HUES64 (cell line): ENCODE results near the gene AGR2. TPM values are rescaled to one million over a fixed set of nuclear protein-coding genes. Genes with fewer than 3 reads are reported as not detected.
"Not testable (repeated sequence)": the region's sequence is repeated elsewhere in the genome, so short reads cannot be mapped to it uniquely, and the experiment has no call there.

ENCODE experiments used
- H3K27ac ChIP-seq: 2 replicates; pipeline ENCODE4 v1.7.0; 2013; ENCODE audit warnings: low read depth, low read length, inconsistent platforms
- H3K27me3 ChIP-seq: 2 replicates; pipeline ENCODE4 v1.6.1; 2013; ENCODE audit warnings: mild to moderate bottlenecking, low read length; ENCODE audit not compliant: insufficient read depth
- H3K36me3 ChIP-seq: 2 replicates; pipeline ENCODE4 v1.6.1; 2013; ENCODE audit warnings: mild to moderate bottlenecking, low read length; ENCODE audit not compliant: insufficient read depth
- H3K4me1 ChIP-seq: 2 replicates; pipeline ENCODE4 v1.6.1; 2013; ENCODE audit warnings: mild to moderate bottlenecking, low read length, moderate library complexity; ENCODE audit not compliant: insufficient read depth
- H3K4me3 ChIP-seq: 2 replicates; pipeline ENCODE4 v1.5.1; 2013; ENCODE audit warnings: mild to moderate bottlenecking, low read length, moderate library complexity
- H3K9ac ChIP-seq: 2 replicates; pipeline ENCODE4 v1.6.1; 2013; ENCODE audit warnings: mild to moderate bottlenecking, low read depth, low read length
- H3K9me3 ChIP-seq: 2 replicates; pipeline ENCODE4 v1.6.1; 2013; ENCODE audit warnings: low read depth, low read length; ENCODE audit not compliant: insufficient read depth
- WGBS: fragments of 150-250, 120-280 bp; methylation state at CpG from one replicate; pipeline ENCODE4 v1.1.7; 2013; ENCODE audit warnings: missing lambda C conversion rate; 5-methylcytosine and 5-hydroxymethylcytosine counted together
- polyA plus RNA-seq, 2 experiments: library from polyadenylated mRNA; stranded (reverse); fragments of 50-300 nt; gene quantifications; one replicate each; pipeline ENCODE4 v1.2.3, GENCODE V29; 2013

AGR2 gene
- polyA plus RNA-seq (2013, experiment 1 of 2) = not detected
- 0.19 TPM for polyA plus RNA-seq (2013, experiment 2 of 2)

GRCh38 chr7:16804674-16805439 is at the start of gene AGR2:
AGR2 (minus strand) TSS chr7:16804999; CDS start chr7:16801796, 3,203 bp downstream.
- H3K9ac ChIP-seq = no peak within 1 kb of the TSS
- H3K4me1 ChIP-seq = no peaks in the 10 kb centered on the region
- WGBS = 93% methylated on average over 13 of the region's 13 CpGs
- no peaks in the 10 kb centered on the region for H3K36me3 ChIP-seq
- H3K27ac ChIP-seq = no peak within 1 kb of the TSS
- no peak within 1 kb of the TSS for H3K4me3 ChIP-seq
- no peaks in the 10 kb centered on the region for H3K9me3 ChIP-seq
- H3K27me3 ChIP-seq = no peaks in the 10 kb centered on the region

DNA sequence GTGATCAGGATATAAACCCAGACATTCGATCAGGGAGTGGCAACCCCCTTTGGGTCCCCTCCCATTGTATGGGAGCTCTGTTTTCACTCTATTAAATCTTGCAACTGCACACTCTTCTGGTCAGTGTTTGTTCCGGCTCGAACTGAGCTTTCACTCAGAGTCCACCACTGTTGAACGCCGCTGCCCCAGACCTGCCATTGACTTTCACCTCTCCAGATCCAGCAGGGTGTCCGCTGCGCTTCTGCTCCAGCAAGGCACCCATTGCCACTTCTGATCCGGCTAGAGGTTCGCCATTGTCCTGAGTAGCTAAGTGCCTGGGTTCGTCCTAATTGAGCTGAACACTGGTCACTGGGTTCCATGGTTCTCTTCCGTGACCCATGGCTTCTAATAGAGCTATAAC is 48.4 kb upstream of the AGR2 start:
- not testable (repeated sequence) for H3K4me1 ChIP-seq, H3K9me3 ChIP-seq, H3K9ac ChIP-seq, H3K36me3 ChIP-seq, H3K27me3 ChIP-seq, H3K4me3 ChIP-seq, H3K27ac ChIP-seq
- WGBS = 96% methylated on average over 11 of the region's 11 CpGs

DNA sequence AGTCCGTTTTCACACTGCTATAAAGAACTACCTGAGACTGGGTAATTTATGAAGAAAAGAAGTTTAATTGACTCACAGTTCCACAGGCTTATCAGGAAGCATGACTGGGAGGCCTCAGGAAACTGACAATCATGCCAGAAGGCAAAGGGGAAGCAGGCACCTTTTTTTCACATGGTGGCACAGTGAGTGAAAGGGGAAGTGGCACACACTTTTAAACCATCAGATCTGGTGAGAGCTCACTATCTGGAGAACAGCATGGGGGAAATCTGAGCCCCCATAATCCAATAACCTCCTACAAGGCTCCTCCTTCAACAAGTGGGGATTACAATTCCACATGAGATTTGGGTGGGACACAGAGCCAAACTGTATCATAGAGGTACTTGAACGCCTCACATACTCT is 47.0 kb upstream of the AGR2 start:
- no peak overlapping the region for H3K27ac ChIP-seq
- H3K27me3 ChIP-seq = no peaks in the 10 kb centered on the region
- no peak overlapping the region for H3K4me3 ChIP-seq
- H3K9me3 ChIP-seq = no peaks in the 10 kb centered on the region
- WGBS = 88% methylated on average over 2 of the region's 2 CpGs
- no peak overlapping the region for H3K9ac ChIP-seq
- no peaks in the 10 kb centered on the region for H3K36me3 ChIP-seq
- H3K4me1 ChIP-seq = 0 out of 2 replicates have a peak, but pooled peaks cover 3% of the 10 kb centered on the region

DNA sequence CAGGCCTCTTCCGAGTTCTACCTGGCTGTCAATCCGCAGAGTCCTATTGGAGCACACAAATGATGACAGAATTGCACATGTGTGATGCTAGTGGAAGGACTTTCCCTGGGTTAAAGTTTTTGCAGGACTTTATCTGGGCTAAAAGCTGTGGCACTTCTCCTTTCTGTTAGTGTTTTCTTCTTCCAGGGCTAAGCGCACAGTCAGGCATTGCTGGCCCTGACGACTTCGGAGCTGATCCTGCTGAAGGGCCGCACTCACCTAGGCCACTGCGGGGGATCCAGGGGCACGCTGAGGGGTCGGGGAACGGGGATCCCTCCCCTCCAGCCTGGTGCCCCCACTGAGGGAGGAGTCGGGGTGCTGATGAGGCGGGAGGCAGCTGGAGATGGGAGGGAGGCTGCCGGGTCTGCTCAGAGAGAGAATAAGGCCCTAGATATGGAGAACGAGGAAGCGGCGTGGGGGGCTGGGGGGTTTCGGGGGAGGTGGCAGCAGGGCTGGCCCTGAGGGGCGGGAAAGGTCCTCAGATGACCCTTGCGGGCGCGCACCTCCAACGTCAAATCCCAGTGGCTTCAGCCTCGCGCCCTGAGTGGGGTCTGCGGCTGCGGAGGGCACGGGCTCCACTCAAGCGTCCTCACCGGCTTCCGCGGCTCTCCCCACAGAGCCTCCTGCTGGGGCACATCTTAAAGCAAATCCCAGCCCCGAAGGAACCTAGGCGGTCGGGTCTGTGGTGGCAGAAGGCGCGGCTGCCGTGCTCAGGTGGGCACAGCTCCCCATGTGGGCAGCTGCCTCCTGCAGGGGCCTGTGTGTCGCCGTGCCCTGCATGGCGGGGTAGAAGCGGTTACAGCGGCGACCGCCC is 46.0 kb upstream of the AGR2 start:
- Histone ChIP-seq H3K4me3 (no peak overlapping the region), H3K27me3 (no peaks in the 10 kb centered on the region), H3K27ac (no peak overlapping the region), H3K9me3 (no peaks in the 10 kb centered on the region), H3K36me3 (no peaks in the 10 kb centered on the region), H3K9ac (no peak overlapping the region), H3K4me1 (0 out of 2 replicates have a peak, but pooled peaks cover 3% of the 10 kb centered on the region)
- WGBS = 96% methylated on average over 44 of the region's 44 CpGs

DNA sequence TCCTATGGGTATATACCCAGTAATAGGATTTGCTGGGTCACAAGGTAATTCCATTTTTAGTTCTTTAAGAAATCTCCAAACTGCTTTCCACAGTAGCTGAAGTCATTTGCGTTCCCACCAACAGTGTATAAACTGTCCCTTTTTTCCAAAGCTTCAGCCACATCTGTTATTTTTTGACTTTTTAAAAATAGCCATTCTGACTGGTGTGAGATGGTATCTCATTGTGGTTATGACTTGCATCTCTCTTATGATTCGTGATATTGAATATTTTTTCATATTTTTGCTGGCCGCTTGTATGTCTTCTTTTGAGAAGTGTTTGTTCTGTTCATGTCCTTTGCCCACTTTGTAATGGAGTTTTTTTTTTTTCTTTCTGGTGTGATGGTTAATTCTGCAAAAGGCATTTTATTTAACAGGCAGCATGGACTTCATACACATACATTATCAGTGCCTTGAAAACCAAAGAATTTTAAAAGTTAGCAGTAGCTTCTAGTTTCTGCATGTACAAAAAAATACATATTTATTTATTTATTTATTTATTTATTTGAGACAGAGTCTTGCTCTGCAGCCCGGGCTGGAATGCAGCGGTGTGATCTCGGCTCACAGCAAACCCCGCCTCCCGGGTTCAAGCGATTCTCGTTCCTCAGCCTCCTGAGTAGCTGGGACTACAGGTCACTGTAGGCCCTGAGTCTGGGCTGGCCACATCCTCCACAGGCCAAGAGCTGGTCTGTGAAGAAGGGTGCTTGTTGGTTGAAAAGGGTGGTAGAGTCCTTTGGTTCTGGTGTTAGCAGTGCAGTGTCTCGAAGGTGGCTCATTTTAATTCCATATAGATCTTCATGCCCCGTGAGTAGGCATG is 44.7 kb upstream of the AGR2 start:
- Histone ChIP-seq H3K36me3 (no peaks in the 10 kb centered on the region), H3K4me1 (0 out of 2 replicates have a peak, but pooled peaks cover 3% of the 10 kb centered on the region), H3K4me3 (no peak overlapping the region), H3K27me3 (no peaks in the 10 kb centered on the region), H3K27ac (no peak overlapping the region), H3K9me3 (no peaks in the 10 kb centered on the region), H3K9ac (no peak overlapping the region)
- WGBS = 98% methylated on average over 12 of the region's 12 CpGs

- WGBS = 87% methylated on average over 6 of the region's 6 CpGs
- 0 out of 2 replicates have a peak, but pooled peaks cover 3% of the 10 kb centered on the region for H3K4me1 ChIP-seq
- no peak overlapping the region for H3K4me3 ChIP-seq
- no peaks in the 10 kb centered on the region for H3K27me3 ChIP-seq
- H3K9ac ChIP-seq = no peak overlapping the region
- H3K36me3 ChIP-seq = no peaks in the 10 kb centered on the region
- no peaks in the 10 kb centered on the region for H3K9me3 ChIP-seq
- no peak overlapping the region for H3K27ac ChIP-seq
These were observed 42.6 kb upstream of the AGR2 start for GRCh38 chr7:16847381-16847860.

- Histone ChIP-seq H3K27ac (no peak overlapping the region), H3K36me3 (no peaks in the 10 kb centered on the region), H3K9me3 (no peaks in the 10 kb centered on the region), H3K9ac (no peak overlapping the region), H3K4me3 (no peak overlapping the region), H3K4me1 (0 out of 2 replicates have a peak, but pooled peaks cover 3% of the 10 kb centered on the region), H3K27me3 (no peaks in the 10 kb centered on the region)
- 95% methylated on average over 1 of the region's 2 CpGs for WGBS
These were observed 41.9 kb upstream of the AGR2 start for GRCh38 chr7:16846601-16847165.

GRCh38 chr7:16845746-16846145 is 40.9 kb upstream of the AGR2 start:
- H3K27ac ChIP-seq = no peak overlapping the region

DNA sequence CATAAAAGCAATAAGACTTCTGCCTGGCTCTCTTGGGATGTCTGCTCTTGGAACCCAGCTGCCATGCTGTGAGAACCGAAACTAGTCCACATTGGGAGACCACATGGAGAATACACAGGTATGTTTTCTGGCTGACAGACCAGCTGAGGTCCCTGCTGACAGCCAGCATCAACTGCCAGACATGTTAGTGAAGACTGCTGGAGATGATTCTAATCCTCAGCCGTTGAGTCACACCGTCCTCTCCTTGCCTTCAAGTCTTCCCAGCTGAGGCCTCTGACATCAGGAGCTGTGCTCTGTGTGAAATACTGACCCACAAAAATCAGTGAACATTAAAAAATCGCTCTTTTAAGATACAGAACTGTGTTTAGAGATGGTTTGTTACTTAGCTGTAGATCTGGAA is 36.9 kb upstream of the AGR2 start:
- no peak overlapping the region for H3K9ac ChIP-seq
- H3K36me3 ChIP-seq = no peaks in the 10 kb centered on the region
- no peaks in the 10 kb centered on the region for H3K4me1 ChIP-seq
- WGBS = 89% methylated on average over 4 of the region's 4 CpGs
- no peaks in the 10 kb centered on the region for H3K9me3 ChIP-seq
- no peaks in the 10 kb centered on the region for H3K27me3 ChIP-seq
- H3K4me3 ChIP-seq = no peak overlapping the region
- no peak overlapping the region for H3K27ac ChIP-seq

More at GRCh38 chr7:16845746-16846145, 40.9 kb upstream of the AGR2 start:
- no peak overlapping the region for H3K4me3 ChIP-seq
- H3K36me3 ChIP-seq = no peaks in the 10 kb centered on the region
- no peaks in the 10 kb centered on the region for H3K9me3 ChIP-seq
- H3K27me3 ChIP-seq = no peaks in the 10 kb centered on the region
- 0 out of 2 replicates have a peak, but pooled peaks cover 3% of the 10 kb centered on the region for H3K4me1 ChIP-seq
- no peak overlapping the region for H3K9ac ChIP-seq

DNA sequence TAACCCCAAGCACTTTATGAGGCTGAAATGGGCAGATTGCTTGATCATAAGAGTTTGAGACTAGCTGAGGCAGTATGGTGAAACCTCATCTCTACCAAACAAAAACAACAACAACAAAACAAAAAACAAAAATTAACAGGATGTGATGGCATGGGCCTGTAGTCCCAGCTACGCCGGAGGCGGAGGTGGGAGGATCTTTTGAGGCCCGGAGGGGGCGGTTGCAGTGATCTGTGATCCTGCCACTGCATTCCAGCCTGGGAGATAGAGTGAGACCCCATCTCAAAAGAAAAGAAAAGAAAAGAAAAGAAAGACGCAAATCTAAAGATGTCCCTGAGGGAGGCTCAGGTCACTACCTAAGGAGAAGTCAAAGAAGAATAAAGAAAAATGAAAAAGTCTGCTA is 35.3 kb upstream of the AGR2 start:
- H3K9me3 ChIP-seq = no peaks in the 10 kb centered on the region
- no peak overlapping the region for H3K27ac ChIP-seq
- H3K27me3 ChIP-seq = no peaks in the 10 kb centered on the region
- H3K36me3 ChIP-seq = no peaks in the 10 kb centered on the region
- WGBS = 81% methylated on average over 6 of the region's 6 CpGs
- no peak overlapping the region for H3K9ac ChIP-seq
- no peak overlapping the region for H3K4me3 ChIP-seq
- H3K4me1 ChIP-seq = no peaks in the 10 kb centered on the region
